Loucy (cell line): Measurements from ENCODE around the gene RUFY3.

Source experiments
- H2AFZ ChIP-seq: fragments of 200-600 bp; sonication (generic); 2 replicates; pipeline ENCODE4 v1.6.0; 2016; ENCODE audit warnings: antibody characterized with exemption, mild to moderate bottlenecking, low read length, moderate library complexity
- H3F3A ChIP-seq: fragments of 200-600 bp; 2 replicates; pipeline ENCODE4 v1.6.0; 2016; ENCODE audit warnings: antibody characterized with exemption, low read depth, mild to moderate bottlenecking
- H3K27me3 ChIP-seq: fragments of 200-600 bp; sonication (generic); 2 replicates; pipeline ENCODE4 v1.6.1; 2014; ENCODE audit warnings: low read length, mild to moderate bottlenecking; ENCODE audit not compliant: insufficient read depth, poor library complexity, severe bottlenecking
- H3K36me3 ChIP-seq: fragments of 200-600 bp; sonication (generic); 2 replicates; pipeline ENCODE4 v1.6.1; 2016; ENCODE audit warnings: low read length; ENCODE audit not compliant: insufficient read depth
- H3K4me1 ChIP-seq: fragments of 200-600 bp; sonication (generic); 2 replicates; pipeline ENCODE4 v1.5.1; 2014; ENCODE audit warnings: low read length, mild to moderate bottlenecking; ENCODE audit not compliant: insufficient read depth, poor library complexity, severe bottlenecking
- H3K4me2 ChIP-seq: fragments of 200-600 bp; sonication (generic); 2 replicates; pipeline ENCODE4 v1.6.0; 2014; ENCODE audit warnings: antibody characterized with exemption, low read length, low read depth, mild to moderate bottlenecking; ENCODE audit not compliant: poor library complexity, severe bottlenecking
- H3K4me3 ChIP-seq: fragments of 200-600 bp; sonication (generic); 2 replicates; pipeline ENCODE4 v1.5.1; 2014; ENCODE audit warnings: low read length, mild to moderate bottlenecking, mixed read lengths; ENCODE audit not compliant: poor library complexity, severe bottlenecking
- H3K79me2 ChIP-seq: fragments of 200-600 bp; sonication (generic); 2 replicates; pipeline ENCODE4 v1.6.1; 2014; ENCODE audit warnings: low read length; ENCODE audit not compliant: insufficient read depth
- H3K9ac ChIP-seq: fragments of 200-600 bp; sonication (generic); 2 replicates; pipeline ENCODE4 v1.6.0; 2014; ENCODE audit warnings: mild to moderate bottlenecking, low read depth, low read length, moderate library complexity; ENCODE audit not compliant: poor library complexity, severe bottlenecking
- H3K9me2 ChIP-seq: fragments of 200-600 bp; sonication (generic); replicated peaks from 2 replicates; pipeline ENCODE4 v1.6.1; 2016; ENCODE audit warnings: low read depth, low read length, mixed read lengths
- H3K9me3 ChIP-seq: fragments of 200-600 bp; sonication (generic); 2 replicates; pipeline ENCODE4 v1.6.1; 2014; ENCODE audit warnings: mild to moderate bottlenecking, antibody characterized with exemption, low read length, low read depth; ENCODE audit not compliant: insufficient read depth
- H4K20me1 ChIP-seq: fragments of 200-600 bp; sonication (generic); 2 replicates; pipeline ENCODE4 v1.6.0; 2014; ENCODE audit warnings: antibody characterized with exemption, low read length, mild to moderate bottlenecking; ENCODE audit not compliant: insufficient read depth, poor library complexity, severe bottlenecking
- CTCF ChIP-seq: fragments of 200-600 bp; sonication (generic); conservative IDR thresholded peaks from 2 replicates; pipeline ENCODE4 v1.5.1; 2014; ENCODE audit warnings: mild to moderate bottlenecking, antibody characterized with exemption, low read length
- EZH2phosphoT487 ChIP-seq: fragments of 200-600 bp; IDR thresholded peaks from 2 replicates; pipeline ENCODE4 v1.6.1; 2018; ENCODE audit warnings: antibody characterized with exemption, mild to moderate bottlenecking, moderate library complexity, borderline replicate concordance

RUFY3 gene

DNA sequence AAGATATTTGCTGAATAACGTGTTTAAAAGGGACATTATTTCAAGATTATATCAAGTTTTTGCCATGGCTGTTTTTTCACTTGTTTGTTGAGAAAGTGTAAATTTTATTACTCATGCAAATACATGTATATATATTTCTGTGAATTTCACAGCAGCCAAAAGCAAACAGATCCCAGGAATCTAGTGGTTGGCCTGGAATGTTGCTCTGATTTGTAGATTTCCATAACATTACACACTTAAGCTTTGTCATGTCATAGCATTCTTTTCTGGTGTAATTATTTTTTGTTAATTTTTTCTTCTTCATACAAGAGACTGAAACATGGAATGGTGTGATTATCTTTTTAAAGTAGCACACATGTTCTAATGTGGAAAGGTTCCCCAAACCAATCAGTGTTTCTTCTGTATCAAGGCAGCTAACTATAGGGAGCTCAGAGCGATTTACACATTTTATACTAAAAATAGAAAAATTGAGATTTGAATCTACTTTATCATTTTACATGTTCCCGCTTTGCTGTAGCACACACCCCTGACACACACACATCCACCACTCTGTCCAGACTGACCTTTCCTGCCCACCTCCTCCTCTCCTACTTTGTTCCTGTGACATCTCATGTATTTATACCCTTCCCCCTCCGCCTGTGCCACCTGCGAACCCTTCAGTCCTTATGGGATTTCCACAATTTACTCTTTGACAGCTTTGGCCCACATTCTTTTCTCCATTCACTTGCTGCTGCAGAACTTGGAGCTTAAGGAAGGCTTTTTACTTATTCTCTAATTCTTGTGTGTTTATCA, 20.3 kb downstream of the RUFY3 start:
- Histone ChIP-seq H3F3A (peaks cover 4% of the 10 kb centered on the region), H3K4me3 (no peak overlapping the region), H4K20me1 (no peaks in the 10 kb centered on the region), H3K9ac (no peak overlapping the region), H3K79me2 (peaks cover 61% of the 10 kb centered on the region), H3K36me3 (no peaks in the 10 kb centered on the region), H3K9me3 (no peaks in the 10 kb centered on the region), H3K4me2 (peak overlapping the region; percentile 6), H3K9me2 (no peaks in the 10 kb centered on the region), H3K4me1 (peaks cover 50% of the 10 kb centered on the region), H3K27me3 (no peaks in the 10 kb centered on the region), H2AFZ (no peak overlapping the region)
- no peak for TF ChIP-seq EZH2phosphoT487
- no peak for TF ChIP-seq CTCF

DNA sequence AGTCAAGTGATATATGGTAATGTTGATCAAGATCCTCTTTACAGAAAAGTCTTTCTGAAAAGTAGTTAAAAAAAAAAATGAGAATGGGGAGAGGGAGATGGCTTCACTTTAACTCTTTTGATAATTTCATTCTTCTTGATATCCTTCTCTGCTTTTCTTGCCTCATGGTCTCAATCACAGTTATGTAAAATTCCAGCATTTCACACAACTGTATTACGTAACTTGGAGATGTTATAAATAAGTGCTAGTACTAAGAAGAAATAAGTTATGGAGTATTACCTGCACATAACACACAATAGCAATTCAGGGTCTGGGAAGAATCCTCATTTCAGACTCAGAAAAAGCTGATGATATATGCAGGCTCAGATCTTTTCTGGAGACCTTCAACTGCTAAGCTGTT, 22.0 kb downstream of the RUFY3 start:
- Histone ChIP-seq H2AFZ (no peak overlapping the region), H3K9me3 (no peaks in the 10 kb centered on the region), H3K79me2 (peaks cover 60% of the 10 kb centered on the region), H4K20me1 (no peaks in the 10 kb centered on the region), H3K4me1 (peaks cover 37% of the 10 kb centered on the region), H3K27me3 (no peaks in the 10 kb centered on the region), H3K9ac (no peak overlapping the region), H3K4me2 (no peak overlapping the region), H3K9me2 (no peaks in the 10 kb centered on the region), H3K36me3 (no peaks in the 10 kb centered on the region), H3F3A (no peaks in the 10 kb centered on the region), H3K4me3 (no peak overlapping the region)
- TF ChIP-seq CTCF (no peak), EZH2phosphoT487 (no peak)

- no peak overlapping the region for H3K4me2 ChIP-seq
- no peaks in the 10 kb centered on the region for H3K27me3 ChIP-seq
- no peak overlapping the region for H3K9ac ChIP-seq
- no peaks in the 10 kb centered on the region for H3K36me3 ChIP-seq
- peaks cover 11% of the 10 kb centered on the region for H3K4me1 ChIP-seq
- peaks cover 34% of the 10 kb centered on the region for H3K79me2 ChIP-seq
- H3K9me3 ChIP-seq: no peaks in the 10 kb centered on the region
- H4K20me1 ChIP-seq: no peaks in the 10 kb centered on the region
- no peak overlapping the region for H3K4me3 ChIP-seq
- no peaks in the 10 kb centered on the region for H3K9me2 ChIP-seq
- no peaks in the 10 kb centered on the region for H3F3A ChIP-seq
- TF ChIP-seq CTCF: no peak
- no peak for TF ChIP-seq EZH2phosphoT487
- no peak overlapping the region for H2AFZ ChIP-seq
Measured at GRCh38 chr4:70746179-70746839, 24.5 kb downstream of the RUFY3 start.
